ENCODE data around the gene ZNF273.

Gene ZNF273

GRCh38 chr7:64868499-64868898, 34.6 kb upstream of the ZNF273 start:
- H3K9me3 ChIP-seq (ENCODE audit: low read length): no peaks in the 10 kb centered on the region
- TF ChIP-seq CTCF (IDR thresholded peaks at IDR 0.05; ENCODE audit: low read length) (no peak), EZH2 (IDR thresholded peaks at IDR 0.05; ENCODE audit: borderline replicate concordance, low read length) (no peak)
- H3F3A ChIP-seq (ENCODE audit: insufficient read depth, low read length): no peaks in the 10 kb centered on the region
- no peaks in the 10 kb centered on the region for H3K4me1 ChIP-seq (ENCODE audit: insufficient read depth, low read length, severe bottlenecking)
- no peak overlapping the region for H3K9ac ChIP-seq (ENCODE audit: low read length)
- H3K4me3 ChIP-seq (ENCODE audit: low read depth, low read length, poor library complexity, severe bottlenecking): no peak overlapping the region
- no peak overlapping the region for H3K4me2 ChIP-seq (ENCODE audit: low read length)
- no peaks in the 10 kb centered on the region for H4K20me1 ChIP-seq (ENCODE audit: insufficient read depth, low read length)
- no peak overlapping the region for H2AFZ ChIP-seq (ENCODE audit: low read length)
- no peaks in the 10 kb centered on the region for H3K79me2 ChIP-seq (ENCODE audit: insufficient read depth, low read length)
- no peaks in the 10 kb centered on the region for H3K36me3 ChIP-seq (ENCODE audit: insufficient read depth, low read length)
- no peak overlapping the region for H3K27ac ChIP-seq (ENCODE audit: low read depth, low read length, poor library complexity, severe bottlenecking)
- H3K27me3 ChIP-seq (ENCODE audit: insufficient read depth, low read length): no peaks in the 10 kb centered on the region; the same call in 1 of the 2 replicates
- H3K9me2 ChIP-seq (ENCODE audit: low read depth, low read length): no peaks in the 10 kb centered on the region

- Histone ChIP-seq H3F3A (ENCODE audit: insufficient read depth, low read length) (no peaks in the 10 kb centered on the region), H3K4me2 (ENCODE audit: low read length) (no peak overlapping the region), H3K79me2 (ENCODE audit: insufficient read depth, low read length) (no peaks in the 10 kb centered on the region), H3K9me3 (ENCODE audit: low read length) (no peaks in the 10 kb centered on the region), H3K9ac (ENCODE audit: low read length) (no peak overlapping the region), H3K36me3 (ENCODE audit: insufficient read depth, low read length) (no peaks in the 10 kb centered on the region), H3K9me2 (ENCODE audit: low read depth, low read length) (no peaks in the 10 kb centered on the region), H4K20me1 (ENCODE audit: insufficient read depth, low read length) (no peaks in the 10 kb centered on the region), H3K27ac (ENCODE audit: low read depth, low read length, poor library complexity, severe bottlenecking) (no peak overlapping the region), H3K4me3 (ENCODE audit: low read depth, low read length, poor library complexity, severe bottlenecking) (no peak overlapping the region), H3K27me3 (ENCODE audit: insufficient read depth, low read length) (no peaks in the 10 kb centered on the region; the same call in 1 of the 2 replicates), H3K4me1 (ENCODE audit: insufficient read depth, low read length, severe bottlenecking) (no peaks in the 10 kb centered on the region), H2AFZ (ENCODE audit: low read length) (no peak overlapping the region)
- TF ChIP-seq EZH2 (IDR thresholded peaks at IDR 0.05; ENCODE audit: borderline replicate concordance, low read length) (no peak), CTCF (IDR thresholded peaks at IDR 0.05; ENCODE audit: low read length) (no peak)
These were observed 33.9 kb upstream of the ZNF273 start for GRCh38 chr7:64869121-64869725.

- no peaks in the 10 kb centered on the region for H3K4me1 ChIP-seq (ENCODE audit: insufficient read depth, low read length, severe bottlenecking)
- no peak overlapping the region for H3K4me3 ChIP-seq (ENCODE audit: low read depth, low read length, poor library complexity, severe bottlenecking)
- no peaks in the 10 kb centered on the region for H3F3A ChIP-seq (ENCODE audit: insufficient read depth, low read length)
- H3K27ac ChIP-seq (ENCODE audit: low read depth, low read length, poor library complexity, severe bottlenecking): no peak overlapping the region
- no peaks in the 10 kb centered on the region; the same call in 1 of the 2 replicates for H3K27me3 ChIP-seq (ENCODE audit: insufficient read depth, low read length)
- H3K9ac ChIP-seq (ENCODE audit: low read length): no peak overlapping the region
- H3K4me2 ChIP-seq (ENCODE audit: low read length): no peak overlapping the region
- H3K79me2 ChIP-seq (ENCODE audit: insufficient read depth, low read length): no peaks in the 10 kb centered on the region
- TF ChIP-seq EZH2 (IDR thresholded peaks at IDR 0.05; ENCODE audit: borderline replicate concordance, low read length) (no peak), CTCF (IDR thresholded peaks at IDR 0.05; ENCODE audit: low read length) (no peak)
- no peaks in the 10 kb centered on the region for H4K20me1 ChIP-seq (ENCODE audit: insufficient read depth, low read length)
- H3K9me3 ChIP-seq (ENCODE audit: low read length): no peaks in the 10 kb centered on the region
- no peaks in the 10 kb centered on the region for H3K36me3 ChIP-seq (ENCODE audit: insufficient read depth, low read length)
- H2AFZ ChIP-seq (ENCODE audit: low read length): no peak overlapping the region
- no peaks in the 10 kb centered on the region for H3K9me2 ChIP-seq (ENCODE audit: low read depth, low read length)
These were observed 33.0 kb upstream of the ZNF273 start for GRCh38 chr7:64869912-64870562.
